OCI-LY1 (cell line): Measurements from ENCODE around the gene FOXN3.

Experiments used
- EZH2 ChIP-seq: fragments of 200-600 bp; sonication (generic), shearing (Covaris generic); IDR thresholded peaks from 2 replicates; pipeline ENCODE4 v1.8.0; 2017; ENCODE audit warnings: borderline replicate concordance, mixed run types, mild to moderate bottlenecking, antibody characterized with exemption, low read length, moderate library complexity, mixed read lengths
- TF ChIP-seq, protein P1 (sequence below): fragments of 200-600 bp; sonication (generic), shearing (Covaris generic); IDR thresholded peaks from 2 replicates; pipeline ENCODE4 v1.5.1; 2017; ENCODE audit warnings: mild to moderate bottlenecking, antibody characterized with exemption, low read length, moderate library complexity, mixed read lengths

- TF ChIP-seq, protein P1, sequence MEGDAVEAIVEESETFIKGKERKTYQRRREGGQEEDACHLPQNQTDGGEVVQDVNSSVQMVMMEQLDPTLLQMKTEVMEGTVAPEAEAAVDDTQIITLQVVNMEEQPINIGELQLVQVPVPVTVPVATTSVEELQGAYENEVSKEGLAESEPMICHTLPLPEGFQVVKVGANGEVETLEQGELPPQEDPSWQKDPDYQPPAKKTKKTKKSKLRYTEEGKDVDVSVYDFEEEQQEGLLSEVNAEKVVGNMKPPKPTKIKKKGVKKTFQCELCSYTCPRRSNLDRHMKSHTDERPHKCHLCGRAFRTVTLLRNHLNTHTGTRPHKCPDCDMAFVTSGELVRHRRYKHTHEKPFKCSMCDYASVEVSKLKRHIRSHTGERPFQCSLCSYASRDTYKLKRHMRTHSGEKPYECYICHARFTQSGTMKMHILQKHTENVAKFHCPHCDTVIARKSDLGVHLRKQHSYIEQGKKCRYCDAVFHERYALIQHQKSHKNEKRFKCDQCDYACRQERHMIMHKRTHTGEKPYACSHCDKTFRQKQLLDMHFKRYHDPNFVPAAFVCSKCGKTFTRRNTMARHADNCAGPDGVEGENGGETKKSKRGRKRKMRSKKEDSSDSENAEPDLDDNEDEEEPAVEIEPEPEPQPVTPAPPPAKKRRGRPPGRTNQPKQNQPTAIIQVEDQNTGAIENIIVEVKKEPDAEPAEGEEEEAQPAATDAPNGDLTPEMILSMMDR: no peak
- no peak for TF ChIP-seq EZH2
These were observed 17.4 kb downstream of the FOXN3 start for GRCh38 chr14:89399594-89400068.
